ENCODE measurements around the gene UPF1.

The UPF1 gene

GRCh38 chr19:18792661-18793060 lies 39.1 kb upstream of the UPF1 start:
- H3K36me3 Mint-ChIP-seq (ENCODE audit: low read depth) = no peaks in the 10 kb centered on the region
- H3K9me3 Mint-ChIP-seq = peaks cover 4% of the 10 kb centered on the region
- no peak overlapping the region for H3K27ac Mint-ChIP-seq
- H3K27me3 Mint-ChIP-seq (ENCODE audit: low read depth, poor library complexity) = peaks cover 100% of the 10 kb centered on the region
- no peak overlapping the region for H3K4me3 Mint-ChIP-seq
- H3K4me1 Mint-ChIP-seq = peaks cover 19% of the 10 kb centered on the region
- no peak for DNase-seq
- TF ChIP-seq CTCF (IDR thresholded peaks at IDR 0.05) = no peak

- Mint-ChIP-seq H3K27me3 (ENCODE audit: low read depth, poor library complexity) (peaks cover 95% of the 10 kb centered on the region), H3K27ac (peak overlapping the region; percentile 42), H3K4me1 (peaks cover 19% of the 10 kb centered on the region), H3K36me3 (ENCODE audit: low read depth) (no peaks in the 10 kb centered on the region), H3K4me3 (no peak overlapping the region), H3K9me3 (peaks cover 4% of the 10 kb centered on the region)
- no peak for DNase-seq
- no peak for TF ChIP-seq CTCF (IDR thresholded peaks at IDR 0.05)
Measured at GRCh38 chr19:18793144-18794028, 38.4 kb upstream of the UPF1 start.

DNA sequence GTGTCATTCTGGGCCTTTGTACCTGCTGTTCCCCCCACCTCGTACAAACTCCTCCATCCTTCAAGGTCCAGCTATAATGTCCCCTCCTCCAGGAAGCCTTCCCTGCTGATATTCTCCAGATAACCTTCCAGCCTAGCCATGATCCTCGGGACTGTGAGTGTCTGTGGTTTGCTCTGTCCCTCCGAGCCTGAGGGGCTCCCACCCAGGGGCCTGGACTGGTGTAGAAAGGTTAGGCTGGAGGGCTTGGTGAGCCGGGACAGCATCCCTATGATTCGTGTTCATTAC lies 37.8 kb upstream of the UPF1 start:
- H3K9me3 Mint-ChIP-seq = peaks cover 4% of the 10 kb centered on the region
- no peaks in the 10 kb centered on the region for H3K36me3 Mint-ChIP-seq (ENCODE audit: low read depth)
- peaks cover 89% of the 10 kb centered on the region for H3K27me3 Mint-ChIP-seq (ENCODE audit: low read depth, poor library complexity)
- no peak overlapping the region for H3K27ac Mint-ChIP-seq
- no peak for DNase-seq
- H3K4me3 Mint-ChIP-seq = no peak overlapping the region
- no peak for TF ChIP-seq CTCF (IDR thresholded peaks at IDR 0.05)
- H3K4me1 Mint-ChIP-seq = peaks cover 19% of the 10 kb centered on the region

DNA sequence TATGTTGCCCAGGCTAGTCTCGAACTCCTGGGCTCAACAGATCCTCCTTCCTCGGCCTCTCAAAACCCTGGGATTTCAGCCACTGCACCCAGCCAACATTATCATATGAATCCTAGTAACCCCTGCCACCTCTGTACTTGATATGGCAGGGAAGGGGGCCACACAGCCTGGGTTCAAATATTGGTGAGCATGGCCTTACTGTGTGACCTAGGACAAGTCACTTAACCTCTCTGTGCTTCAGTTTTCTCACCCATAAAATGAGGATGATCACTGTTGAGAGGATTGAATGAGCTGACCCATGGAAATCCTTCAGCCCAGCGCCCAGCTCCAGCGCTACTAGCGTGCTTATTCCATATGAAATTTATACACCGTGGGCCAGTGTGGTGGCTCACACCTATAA lies 37.1 kb upstream of the UPF1 start:
- DNase-seq = no peak
- Mint-ChIP-seq H3K27me3 (ENCODE audit: low read depth, poor library complexity) (peaks cover 82% of the 10 kb centered on the region), H3K4me3 (no peak overlapping the region), H3K9me3 (peaks cover 4% of the 10 kb centered on the region), H3K27ac (no peak overlapping the region), H3K36me3 (ENCODE audit: low read depth) (no peaks in the 10 kb centered on the region), H3K4me1 (peaks cover 13% of the 10 kb centered on the region)
- TF ChIP-seq CTCF (IDR thresholded peaks at IDR 0.05) = no peak

GRCh38 chr19:18795540-18795939 lies 36.2 kb upstream of the UPF1 start:
- H3K36me3 Mint-ChIP-seq (ENCODE audit: low read depth) = no peaks in the 10 kb centered on the region
- no peak for TF ChIP-seq CTCF (IDR thresholded peaks at IDR 0.05)
- no peak for DNase-seq
- no peaks in the 10 kb centered on the region for H3K9me3 Mint-ChIP-seq
- H3K27me3 Mint-ChIP-seq (ENCODE audit: low read depth, poor library complexity) = peaks cover 73% of the 10 kb centered on the region
- no peak overlapping the region for H3K4me3 Mint-ChIP-seq
- no peak overlapping the region for H3K27ac Mint-ChIP-seq
- H3K4me1 Mint-ChIP-seq = peaks cover 7% of the 10 kb centered on the region

GRCh38 chr19:18796239-18796638 lies 35.5 kb upstream of the UPF1 start:
- DNase-seq = no peak
- Mint-ChIP-seq H3K27me3 (ENCODE audit: low read depth, poor library complexity) (peaks cover 66% of the 10 kb centered on the region), H3K27ac (no peak overlapping the region), H3K4me3 (no peak overlapping the region), H3K4me1 (peaks cover 7% of the 10 kb centered on the region), H3K36me3 (ENCODE audit: low read depth) (no peaks in the 10 kb centered on the region), H3K9me3 (no peaks in the 10 kb centered on the region)
- no peak for TF ChIP-seq CTCF (IDR thresholded peaks at IDR 0.05)

Measured in nephron progenitor cell (in vitro differentiated cells).